Measurements from ENCODE around the gene BCKDHA.
A peak's percentile ranks its signal among the peaks of the same experiment; 100 is the strongest.
"Not testable (repeated sequence)": the region's sequence is repeated elsewhere in the genome, so short reads cannot be mapped to it uniquely, and the experiment has no call there.

BCKDHA gene

DNA sequence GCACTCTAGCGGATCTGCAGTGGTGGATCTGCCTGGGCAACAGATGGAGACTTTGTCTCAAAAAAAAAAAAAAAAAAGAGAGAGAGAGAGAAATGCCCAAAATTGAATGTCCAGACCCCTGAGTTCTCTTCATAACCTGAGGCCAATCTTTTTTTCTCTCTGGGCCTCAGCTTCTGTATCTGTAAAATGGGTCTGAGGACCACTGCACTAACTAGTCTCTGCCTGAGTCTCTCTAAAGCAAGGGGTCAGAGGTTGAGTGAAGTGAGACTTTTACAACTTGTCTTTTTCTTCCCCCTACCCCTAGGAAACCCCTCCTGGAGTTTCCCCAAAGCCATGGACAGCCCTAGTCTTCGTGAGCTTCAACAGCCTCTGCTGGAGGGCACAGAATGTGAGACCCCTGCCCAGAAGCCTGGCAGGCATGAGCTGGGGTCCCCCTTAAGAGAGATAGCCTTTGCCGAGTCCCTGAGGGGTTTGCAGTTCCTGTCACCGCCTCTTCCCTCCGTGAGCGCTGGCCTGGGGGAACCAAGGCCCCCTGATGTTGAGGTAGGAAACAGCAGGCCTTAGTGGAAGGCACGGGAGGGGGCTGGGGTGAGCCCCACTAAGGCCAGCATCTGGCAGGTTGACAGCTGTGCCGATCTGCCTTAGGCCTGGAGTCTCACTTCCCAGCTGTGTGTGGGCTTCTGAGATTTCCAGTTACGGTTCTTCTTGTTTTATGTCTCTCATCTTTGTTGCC lies 19.5 kb upstream of the BCKDHA start:
- H3K9me3 Mint-ChIP-seq, result no peaks in the 10 kb centered on the region
- no peak for DNase-seq
- H3K4me3 Mint-ChIP-seq, result no peak overlapping the region
- H3K4me1 Mint-ChIP-seq, result peaks cover 15% of the 10 kb centered on the region
- H3K36me3 Mint-ChIP-seq (ENCODE audit: low read depth), result no peaks in the 10 kb centered on the region
- H3K27ac Mint-ChIP-seq, result no peak overlapping the region
- no peak for ATAC-seq
- no peaks in the 10 kb centered on the region for H3K27me3 Mint-ChIP-seq

DNA sequence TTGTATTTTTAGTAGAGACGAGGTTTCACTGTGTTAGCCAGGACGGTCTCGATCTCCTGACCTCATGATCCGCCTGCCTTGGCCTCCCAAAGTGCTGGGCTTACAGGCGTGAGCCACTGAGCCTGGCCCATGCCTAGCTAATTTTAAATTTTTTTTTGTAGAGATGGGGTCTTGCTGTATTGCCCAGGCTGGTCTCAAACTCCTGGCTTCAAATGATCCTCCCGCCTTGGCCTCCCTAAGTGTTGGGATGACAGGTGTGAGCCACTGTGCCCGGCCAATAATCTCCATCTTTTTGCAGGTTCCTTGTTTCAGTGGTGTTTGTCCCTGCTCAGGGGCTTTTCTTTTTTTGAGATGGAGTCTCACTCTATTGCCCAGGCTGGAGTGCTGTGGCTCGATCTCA lies 16.1 kb upstream of the BCKDHA start:
- not testable (repeated sequence) for DNase-seq; H3K36me3 Mint-ChIP-seq (ENCODE audit: low read depth); H3K4me3 Mint-ChIP-seq; ATAC-seq; H3K4me1 Mint-ChIP-seq; H3K27me3 Mint-ChIP-seq; H3K9me3 Mint-ChIP-seq; H3K27ac Mint-ChIP-seq

DNA sequence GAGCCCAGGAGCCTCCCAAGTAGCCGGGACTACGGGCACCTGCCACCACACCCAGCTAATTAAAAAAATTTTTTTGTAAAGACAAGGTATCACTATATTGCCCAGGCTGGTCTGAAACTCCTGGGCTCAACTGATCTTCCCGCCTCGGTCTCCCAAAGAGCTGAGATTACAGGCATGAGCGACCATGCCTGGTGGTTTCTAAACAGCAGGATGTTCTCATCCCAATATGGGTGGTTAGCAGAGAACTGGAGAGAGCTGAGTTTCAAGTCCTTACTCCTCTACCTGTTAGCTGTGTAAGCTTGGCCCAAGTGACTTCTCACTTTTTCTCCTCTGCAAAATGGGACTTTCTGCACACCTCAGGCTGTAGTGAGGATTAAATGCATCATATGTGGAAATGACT lies 13.3 kb upstream of the BCKDHA start:
- no peak overlapping the region for H3K4me3 Mint-ChIP-seq
- ATAC-seq, result no peak
- no peak for DNase-seq
- no peaks in the 10 kb centered on the region for H3K36me3 Mint-ChIP-seq (ENCODE audit: low read depth)
- no peaks in the 10 kb centered on the region for H3K4me1 Mint-ChIP-seq
- H3K9me3 Mint-ChIP-seq, result no peaks in the 10 kb centered on the region
- H3K27ac Mint-ChIP-seq, result no peak overlapping the region
- H3K27me3 Mint-ChIP-seq, result no peaks in the 10 kb centered on the region

DNA sequence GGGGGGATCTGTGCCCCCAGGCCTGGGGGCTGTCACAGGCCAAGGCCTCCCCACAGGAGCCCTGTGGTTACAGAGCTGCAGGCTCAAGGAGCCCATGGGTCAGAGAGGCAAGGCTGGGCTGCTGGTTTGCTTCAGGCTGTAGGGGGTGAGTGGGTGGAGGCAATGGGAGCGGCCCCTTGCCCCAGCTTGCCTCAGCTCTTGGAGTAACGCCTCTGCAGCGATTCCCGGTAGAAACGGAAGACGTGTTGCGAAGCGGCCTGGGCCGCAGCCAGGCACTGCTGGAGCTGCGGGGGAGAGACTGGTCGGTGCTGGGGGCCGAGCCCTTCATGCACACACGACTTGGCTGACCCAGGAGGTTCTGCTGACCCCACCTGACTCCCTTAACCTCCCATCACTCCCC lies 11.2 kb upstream of the BCKDHA start:
- H3K9me3 Mint-ChIP-seq, result no peaks in the 10 kb centered on the region
- ATAC-seq (no peak), DNase-seq (no peak)
- H3K27me3 Mint-ChIP-seq, result no peaks in the 10 kb centered on the region
- H3K27ac Mint-ChIP-seq, result no peak overlapping the region
- H3K4me1 Mint-ChIP-seq, result no peaks in the 10 kb centered on the region
- H3K36me3 Mint-ChIP-seq (ENCODE audit: low read depth), result peaks cover 7% of the 10 kb centered on the region
- no peak overlapping the region for H3K4me3 Mint-ChIP-seq

DNA sequence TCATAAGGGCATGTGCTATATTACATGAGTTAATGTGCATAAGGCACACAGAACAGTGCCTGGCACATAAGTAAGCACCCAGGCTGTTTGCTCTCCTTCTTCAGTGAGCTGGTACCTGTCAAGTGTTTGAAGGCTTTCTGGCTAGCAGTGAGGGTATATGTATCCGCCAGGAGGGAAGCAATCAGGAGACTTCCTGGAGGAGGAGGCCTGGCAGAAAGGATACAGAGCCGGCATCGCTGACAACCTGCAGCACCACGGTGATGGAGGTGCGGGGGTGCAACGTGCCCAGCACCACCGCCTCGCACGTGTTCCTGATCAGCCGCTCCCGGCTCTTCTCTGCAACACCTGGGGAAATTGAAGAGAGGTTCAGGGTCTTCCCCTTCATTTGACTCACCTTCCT lies 6.0 kb upstream of the BCKDHA start:
- Mint-ChIP-seq H3K36me3 (ENCODE audit: low read depth) (peaks cover 14% of the 10 kb centered on the region), H3K4me1 (peaks cover 14% of the 10 kb centered on the region), H3K9me3 (no peaks in the 10 kb centered on the region), H3K27ac (no peak overlapping the region), H3K27me3 (no peaks in the 10 kb centered on the region), H3K4me3 (no peak overlapping the region)
- no peak for ATAC-seq
- DNase-seq, result no peak

DNA sequence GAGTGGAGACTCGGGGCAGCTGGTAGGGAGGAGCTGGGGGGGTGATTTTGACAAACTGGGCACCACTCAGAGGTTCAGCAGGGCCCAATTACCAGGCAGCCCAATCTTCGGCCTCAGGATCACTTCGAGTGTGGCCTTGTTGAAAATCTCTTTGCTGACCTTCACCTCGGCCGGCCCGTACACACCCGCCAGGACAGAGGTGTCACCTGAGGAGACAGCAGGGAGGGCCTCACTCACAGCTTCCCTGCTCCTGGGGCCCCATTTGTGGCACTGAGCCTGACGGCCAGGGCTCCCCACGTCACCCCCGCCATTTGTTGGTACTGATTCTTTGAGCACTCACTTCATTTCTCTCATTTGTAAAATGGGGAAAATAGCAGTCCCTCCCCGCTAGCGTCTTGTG lies 4.8 kb upstream of the BCKDHA start:
- peaks cover 14% of the 10 kb centered on the region for H3K36me3 Mint-ChIP-seq (ENCODE audit: low read depth)
- no peak for ATAC-seq

DNA sequence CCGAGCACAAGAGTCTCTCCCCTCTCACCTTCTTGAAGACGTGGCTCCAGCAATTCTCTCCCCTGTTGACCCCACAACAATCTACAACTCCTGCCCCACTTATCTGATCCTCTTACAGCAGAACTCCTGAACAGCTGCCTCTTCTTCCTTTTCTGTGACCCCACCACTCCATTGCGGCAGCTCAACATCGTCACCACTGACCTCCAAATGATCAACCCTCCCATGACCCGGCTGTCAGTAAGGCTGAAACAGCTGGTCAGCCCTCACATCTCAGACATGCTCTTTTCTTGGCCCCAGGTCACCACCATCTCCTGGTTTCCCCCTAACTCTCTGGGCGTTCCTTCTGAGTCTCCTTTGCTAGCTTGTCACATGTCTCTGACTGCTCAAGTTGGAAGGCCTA lies 2.3 kb upstream of the BCKDHA start:
- ATAC-seq, result no peak
- H3K27ac Mint-ChIP-seq, result peak overlapping the region; percentile 24
- H3K9me3 Mint-ChIP-seq, result no peaks in the 10 kb centered on the region

More for the DNA sequence above, 4.8 kb upstream of the BCKDHA start:
- H3K4me3 Mint-ChIP-seq, result no peak overlapping the region
- no peak for DNase-seq
- H3K4me1 Mint-ChIP-seq, result peaks cover 22% of the 10 kb centered on the region
- H3K27me3 Mint-ChIP-seq, result peaks cover 2% of the 10 kb centered on the region
- no peak overlapping the region for H3K27ac Mint-ChIP-seq
- no peaks in the 10 kb centered on the region for H3K9me3 Mint-ChIP-seq

DNA sequence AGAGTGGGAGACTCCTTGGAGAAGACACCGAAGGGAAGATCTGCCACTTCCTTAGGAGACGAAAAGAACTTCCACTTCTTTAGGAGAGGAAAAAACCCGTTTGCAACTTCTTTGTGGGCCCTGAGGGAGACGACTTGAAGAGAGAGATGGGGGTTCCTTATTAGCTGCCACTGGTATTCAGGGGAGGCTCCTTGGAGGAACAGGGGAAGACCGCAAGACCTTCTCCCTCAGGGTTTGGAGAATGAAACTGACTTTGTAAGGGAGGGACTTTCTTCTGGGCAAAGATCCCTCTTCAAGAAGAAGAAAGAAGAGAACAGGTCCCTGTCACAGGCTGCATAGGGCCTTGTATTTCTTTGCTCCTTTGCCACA lies 416 bp downstream of the BCKDHA start:
- Mint-ChIP-seq H3K27ac (peak overlapping the region; percentile 100), H3K36me3 (ENCODE audit: low read depth) (peaks cover 5% of the 10 kb centered on the region), H3K9me3 (no peaks in the 10 kb centered on the region), H3K27me3 (peaks cover 2% of the 10 kb centered on the region), H3K4me3 (peak overlapping the region; percentile 96), H3K4me1 (peaks cover 43% of the 10 kb centered on the region)
- no peak for DNase-seq
- no peak for ATAC-seq

More for the DNA sequence above, 2.3 kb upstream of the BCKDHA start:
- Mint-ChIP-seq H3K4me1 (peaks cover 39% of the 10 kb centered on the region), H3K4me3 (peak overlapping the region; percentile 96), H3K27me3 (peaks cover 2% of the 10 kb centered on the region), H3K36me3 (ENCODE audit: low read depth) (peaks cover 12% of the 10 kb centered on the region)
- no peak for DNase-seq

DNA sequence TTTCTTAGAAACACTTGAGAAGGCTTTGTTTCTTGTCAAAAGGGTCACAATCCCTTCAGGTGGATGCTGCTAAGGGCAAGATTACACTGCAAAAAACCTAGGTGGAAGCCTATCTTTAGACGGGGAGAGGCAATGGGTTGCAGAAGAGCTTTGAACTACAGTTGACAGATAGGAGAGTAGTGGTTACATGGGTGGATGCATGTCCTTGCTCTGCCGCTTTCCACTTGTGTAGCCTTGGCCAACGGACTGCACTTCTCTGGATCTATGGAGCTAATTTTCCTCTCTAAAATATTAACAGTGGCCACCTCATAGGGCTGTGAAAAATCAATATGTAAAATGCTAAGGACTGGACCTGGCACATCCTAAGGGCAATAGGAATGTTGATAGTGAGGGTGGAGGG lies 980 bp downstream of the BCKDHA start:
- H3K27me3 Mint-ChIP-seq, result peaks cover 2% of the 10 kb centered on the region
- H3K4me3 Mint-ChIP-seq, result peak overlapping the region; percentile 96
- peak overlapping the region; percentile 100 for H3K27ac Mint-ChIP-seq
- peaks cover 5% of the 10 kb centered on the region for H3K36me3 Mint-ChIP-seq (ENCODE audit: low read depth)
- DNase-seq (no peak), ATAC-seq (no peak)
- no peaks in the 10 kb centered on the region for H3K9me3 Mint-ChIP-seq
- peaks cover 43% of the 10 kb centered on the region for H3K4me1 Mint-ChIP-seq

DNA sequence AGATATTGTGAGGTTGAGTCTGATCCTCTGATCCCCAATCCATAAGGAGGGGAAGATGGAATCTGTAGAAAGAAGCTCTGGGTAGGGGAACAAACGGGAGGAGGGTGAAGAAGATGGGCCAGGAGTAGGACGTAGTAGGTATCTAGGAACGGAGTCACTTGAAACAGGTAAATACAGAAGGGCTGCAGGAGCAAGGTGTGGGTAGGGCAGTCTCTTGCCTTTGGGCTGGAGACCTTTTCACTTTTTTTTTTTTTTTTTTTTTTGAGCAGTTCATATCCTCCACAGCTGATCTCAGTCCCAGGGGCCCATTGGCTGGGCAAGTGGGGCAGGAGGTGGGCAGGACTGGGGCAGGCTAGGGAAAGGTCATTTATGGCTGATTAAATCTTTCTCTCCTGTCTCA lies 1.5 kb downstream of the BCKDHA start:
- ATAC-seq, result no peak
- peak overlapping the region; percentile 96 for H3K4me3 Mint-ChIP-seq
- no peak for DNase-seq
- peaks cover 2% of the 10 kb centered on the region for H3K27me3 Mint-ChIP-seq
- H3K36me3 Mint-ChIP-seq (ENCODE audit: low read depth), result peaks cover 5% of the 10 kb centered on the region
- H3K9me3 Mint-ChIP-seq, result no peaks in the 10 kb centered on the region
- H3K27ac Mint-ChIP-seq, result no peak overlapping the region
- peaks cover 43% of the 10 kb centered on the region for H3K4me1 Mint-ChIP-seq

DNA sequence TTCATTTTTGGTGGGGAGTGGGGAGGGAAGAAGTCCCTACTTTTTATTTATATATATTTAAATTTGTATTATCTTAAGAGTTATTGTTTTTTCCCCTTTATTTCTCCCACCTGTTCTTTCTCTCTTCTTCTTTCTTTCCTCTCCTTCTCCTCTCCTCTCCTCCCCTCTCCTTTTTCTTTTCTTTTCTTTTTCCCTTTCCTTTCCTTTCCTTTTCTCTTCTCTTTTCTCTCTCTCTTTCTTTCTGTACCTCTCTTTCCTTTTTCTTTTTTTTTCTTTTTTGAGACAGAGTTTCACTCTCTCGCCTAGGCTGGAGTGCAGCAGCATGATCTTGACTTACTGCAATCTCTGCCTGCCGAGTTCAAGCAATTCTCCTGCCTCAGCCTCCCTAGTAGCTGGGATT lies 1.9 kb downstream of the BCKDHA start:
- H3K9me3 Mint-ChIP-seq, result no peaks in the 10 kb centered on the region
- DNase-seq (no peak), ATAC-seq (no peak)
- no peak overlapping the region for H3K4me3 Mint-ChIP-seq
- peaks cover 5% of the 10 kb centered on the region for H3K36me3 Mint-ChIP-seq (ENCODE audit: low read depth)
- no peak overlapping the region for H3K27ac Mint-ChIP-seq
- peaks cover 2% of the 10 kb centered on the region for H3K27me3 Mint-ChIP-seq
- peaks cover 43% of the 10 kb centered on the region for H3K4me1 Mint-ChIP-seq

DNA sequence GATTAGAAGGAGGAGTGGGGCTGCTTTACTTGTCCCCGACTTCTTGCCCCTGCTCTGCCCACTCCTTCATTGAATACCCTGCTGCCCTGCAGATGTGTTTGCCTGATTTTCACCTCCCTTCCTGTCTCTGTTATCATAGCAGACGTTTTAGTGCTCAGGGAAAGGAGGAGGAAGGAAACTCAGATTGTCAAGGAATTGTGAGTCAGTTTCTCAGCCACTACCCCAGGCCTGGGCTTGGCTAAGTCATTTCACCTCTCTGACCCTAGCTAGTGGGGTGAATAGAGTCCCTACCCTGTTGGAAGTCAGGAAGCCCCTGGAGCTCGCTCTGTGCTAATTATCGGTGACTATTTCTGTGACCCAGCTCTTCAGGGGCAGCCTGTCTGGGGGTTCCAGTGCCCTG lies 3.9 kb downstream of the BCKDHA start:
- ATAC-seq (no peak), DNase-seq (no peak)
- Mint-ChIP-seq H3K27ac (no peak overlapping the region), H3K9me3 (no peaks in the 10 kb centered on the region), H3K27me3 (peaks cover 2% of the 10 kb centered on the region), H3K4me1 (peaks cover 29% of the 10 kb centered on the region), H3K4me3 (no peak overlapping the region), H3K36me3 (ENCODE audit: low read depth) (no peaks in the 10 kb centered on the region)

DNA sequence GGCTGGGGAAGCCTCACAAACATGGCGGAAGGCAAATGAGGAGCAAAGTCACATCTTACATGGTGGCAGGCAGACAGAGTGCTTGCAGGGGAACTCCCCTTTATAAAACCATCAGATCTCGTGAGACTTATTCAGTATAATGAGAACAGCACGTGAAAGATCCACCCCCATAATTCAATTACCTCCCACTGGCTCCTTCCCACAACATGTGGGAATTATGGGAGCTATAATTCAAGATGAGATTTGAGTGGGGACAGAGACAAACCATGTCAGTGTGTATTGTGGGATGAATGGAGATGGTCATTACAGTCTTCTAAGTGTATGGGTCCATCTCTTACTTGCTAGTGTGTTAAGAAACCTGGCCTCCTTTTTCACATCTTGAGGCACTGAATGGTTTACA lies 4.4 kb downstream of the BCKDHA start:
- Mint-ChIP-seq H3K4me1 (peaks cover 28% of the 10 kb centered on the region), H3K27ac (no peak overlapping the region)

DNA sequence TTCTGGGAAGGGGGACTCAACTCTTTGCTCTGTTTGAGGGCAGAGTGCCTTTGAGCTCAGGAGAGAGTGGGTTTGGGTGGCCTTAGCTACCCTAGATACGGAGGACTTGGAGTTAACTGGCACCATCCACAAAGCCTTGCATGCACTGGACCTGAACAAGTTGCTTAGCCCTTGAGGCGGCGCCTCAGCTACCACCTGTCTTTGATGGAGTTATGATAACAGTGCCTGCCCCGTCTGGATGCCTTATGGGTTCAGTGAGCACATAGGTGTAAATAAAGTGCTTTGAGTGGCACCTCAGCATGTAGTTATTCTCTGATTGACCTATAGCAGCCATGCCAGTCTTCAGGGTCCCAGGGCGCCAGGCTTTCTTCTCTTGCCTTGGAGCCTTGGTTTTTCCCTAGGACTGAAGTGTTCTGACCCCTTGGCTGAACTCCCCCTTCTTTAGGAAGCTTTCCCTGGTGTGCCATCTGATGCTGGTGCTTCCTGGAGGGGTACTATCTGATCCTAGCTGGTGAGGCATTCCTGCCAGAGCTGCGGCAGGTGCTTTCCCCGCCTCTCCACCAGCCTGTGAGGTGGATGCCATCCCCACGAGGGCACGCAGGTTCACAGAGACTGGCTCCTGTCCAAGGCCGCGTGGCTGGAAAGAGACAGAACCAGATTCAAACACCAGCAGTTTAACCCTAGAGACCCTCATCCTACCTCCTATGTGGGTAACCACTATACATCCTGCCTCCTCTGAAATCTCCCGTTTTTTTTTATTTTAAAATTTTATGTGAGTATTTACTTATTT lies 5.8 kb downstream of the BCKDHA start:
- no peak overlapping the region for H3K4me3 Mint-ChIP-seq
- no peaks in the 10 kb centered on the region for H3K27me3 Mint-ChIP-seq
- H3K36me3 Mint-ChIP-seq (ENCODE audit: low read depth), result no peaks in the 10 kb centered on the region
- no peaks in the 10 kb centered on the region for H3K9me3 Mint-ChIP-seq
- DNase-seq, result no peak
- H3K27ac Mint-ChIP-seq, result no peak overlapping the region
- no peak for ATAC-seq
- H3K4me1 Mint-ChIP-seq, result peaks cover 15% of the 10 kb centered on the region

More for the DNA sequence above, 4.4 kb downstream of the BCKDHA start:
- DNase-seq, result no peak
- Mint-ChIP-seq H3K27me3 (peaks cover 2% of the 10 kb centered on the region), H3K36me3 (ENCODE audit: low read depth) (no peaks in the 10 kb centered on the region), H3K4me3 (no peak overlapping the region), H3K9me3 (no peaks in the 10 kb centered on the region)
- ATAC-seq, result no peak

DNA sequence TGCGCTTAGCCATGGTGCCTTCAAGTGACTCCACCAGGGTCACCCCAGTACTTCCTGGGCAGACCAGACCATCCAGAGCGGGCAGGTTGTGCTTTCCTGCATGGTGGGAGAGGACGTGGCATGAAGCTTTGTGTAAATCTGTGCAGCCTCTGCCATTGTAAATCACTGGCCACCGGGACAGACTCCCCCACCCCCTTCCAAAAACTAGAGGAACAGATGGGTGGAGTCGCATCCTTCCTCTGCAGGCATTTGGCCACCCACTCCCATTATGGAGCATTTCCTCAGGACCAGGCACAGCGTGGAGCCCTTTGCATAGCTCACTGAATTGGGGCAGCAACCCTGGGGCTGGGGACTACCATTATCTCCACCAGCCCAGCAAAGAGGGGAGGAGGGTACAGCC lies 8.2 kb downstream of the BCKDHA start:
- ATAC-seq (no peak), DNase-seq (no peak)
- H3K4me3 Mint-ChIP-seq, result no peak overlapping the region
- H3K4me1 Mint-ChIP-seq, result peaks cover 7% of the 10 kb centered on the region
- H3K27me3 Mint-ChIP-seq, result no peaks in the 10 kb centered on the region
- H3K9me3 Mint-ChIP-seq, result no peaks in the 10 kb centered on the region
- H3K27ac Mint-ChIP-seq, result no peak overlapping the region
- H3K36me3 Mint-ChIP-seq (ENCODE audit: low read depth), result no peaks in the 10 kb centered on the region

Measured in activated naive CD8-positive, alpha-beta T cell treated with anti-CD3 and anti-CD28 coated beads, Interleukin-2, amount 50 U/mL, for 24 hours (primary cell).